GM18502 (cell line): Measurements from ENCODE around the gene VAT1.
A peak's percentile ranks its signal among the peaks of the same experiment; 100 is the strongest.
"Not testable (repeated sequence)": the region's sequence is repeated elsewhere in the genome, so short reads cannot be mapped to it uniquely, and the experiment has no call there.

ENCODE experiments used
- ATAC-seq: cut with Tn5 transposase; IDR thresholded peaks from one replicate; pipeline ENCODE4 v1.9.1; 2021; ENCODE audit warnings: mild to moderate bottlenecking; ENCODE audit not compliant: unreplicated experiment, poor library complexity

The VAT1 gene

GRCh38 chr17:43021741-43022512, at the start of gene VAT1:
TSS of gene VAT1 (minus strand) at chr17:43022385. CDS start at chr17:43022322, 63 bp downstream.
- peak; percentile 42 for ATAC-seq

GRCh38 chr17:43070872-43071271, 48.7 kb upstream of the VAT1 start:
- no peak for ATAC-seq

GRCh38 chr17:43070257-43070656, 48.1 kb upstream of the VAT1 start:
- no peak for ATAC-seq

GRCh38 chr17:43069368-43069898, 47.2 kb upstream of the VAT1 start:
- no peak for ATAC-seq

- no peak for ATAC-seq
Measured at GRCh38 chr17:43068570-43069367, 46.6 kb upstream of the VAT1 start.

- ATAC-seq = no peak
Measured at GRCh38 chr17:43062984-43063638, 40.9 kb upstream of the VAT1 start.

GRCh38 chr17:43056051-43056450, 33.9 kb upstream of the VAT1 start:
- no peak for ATAC-seq

- ATAC-seq = not testable (repeated sequence)
Measured at GRCh38 chr17:43053008-43053407, 30.8 kb upstream of the VAT1 start.

- no peak for ATAC-seq
Measured at GRCh38 chr17:43051969-43052368, 29.8 kb upstream of the VAT1 start.

- no peak for ATAC-seq
Measured at GRCh38 chr17:43044024-43044423, 21.8 kb upstream of the VAT1 start.

- no peak for ATAC-seq
Measured at GRCh38 chr17:43043307-43043706, 21.1 kb upstream of the VAT1 start.

GRCh38 chr17:43042025-43042628, 19.9 kb upstream of the VAT1 start:
- no peak for ATAC-seq

GRCh38 chr17:43040655-43041054, 18.5 kb upstream of the VAT1 start:
- ATAC-seq = no peak

GRCh38 chr17:43039646-43040045, 17.5 kb upstream of the VAT1 start:
- ATAC-seq = no peak

GRCh38 chr17:43034894-43035293, 12.7 kb upstream of the VAT1 start:
- no peak for ATAC-seq

- ATAC-seq = no peak
Measured at GRCh38 chr17:43033948-43034881, 12.0 kb upstream of the VAT1 start.

- ATAC-seq = no peak
Measured at GRCh38 chr17:43031666-43032065, 9.5 kb upstream of the VAT1 start.

- ATAC-seq = no peak
Measured at GRCh38 chr17:43030137-43030767, 8.1 kb upstream of the VAT1 start.
